Umbilical cord (tissue), 2 donors: Measurements from ENCODE around the gene UNC5C. TPM values are rescaled to one million over a fixed set of nuclear protein-coding genes. Genes with fewer than 3 reads are reported as not detected.
A peak's percentile ranks its signal among the peaks of the same experiment; 100 is the strongest.

Source experiments
- DNase-seq: peaks from one replicate; pipeline ENCODE4 v3.0.0-alpha.2; 2015; ENCODE audit warnings: low spot score
- total RNA-seq: library from RNA; depleted of rRNA; stranded (reverse); fragments of >200 nt; gene quantifications from one replicate; pipeline ENCODE4 v1.2.3, GENCODE V29; 2014; ENCODE audit warnings: low replicate concordance; ENCODE audit not compliant: insufficient read depth

The UNC5C gene
- total RNA-seq, 1 donor from 2014 or later, result 4.6 TPM

DNA sequence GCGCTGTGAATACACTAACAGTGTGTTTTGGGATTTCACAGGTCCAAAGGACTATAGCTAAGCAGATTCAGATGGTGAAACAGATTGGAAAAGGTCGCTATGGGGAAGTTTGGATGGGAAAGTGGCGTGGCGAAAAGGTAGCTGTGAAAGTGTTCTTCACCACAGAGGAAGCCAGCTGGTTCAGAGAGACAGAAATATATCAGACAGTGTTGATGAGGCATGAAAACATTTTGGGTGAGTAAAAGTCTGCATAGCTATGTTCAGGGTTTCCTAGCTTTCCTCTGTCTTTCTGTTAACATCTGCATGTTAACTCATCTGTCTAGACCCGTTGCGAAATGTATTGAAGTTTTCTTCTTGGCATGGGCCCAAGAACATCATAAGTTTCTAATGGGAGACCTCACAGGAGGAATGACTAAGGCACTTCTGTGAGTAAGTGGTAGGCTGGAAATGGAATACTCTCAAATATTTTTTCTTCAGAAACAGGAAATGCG, 418.9 kb downstream of the UNC5C start:
- DNase-seq, result peak; percentile 94

DNA sequence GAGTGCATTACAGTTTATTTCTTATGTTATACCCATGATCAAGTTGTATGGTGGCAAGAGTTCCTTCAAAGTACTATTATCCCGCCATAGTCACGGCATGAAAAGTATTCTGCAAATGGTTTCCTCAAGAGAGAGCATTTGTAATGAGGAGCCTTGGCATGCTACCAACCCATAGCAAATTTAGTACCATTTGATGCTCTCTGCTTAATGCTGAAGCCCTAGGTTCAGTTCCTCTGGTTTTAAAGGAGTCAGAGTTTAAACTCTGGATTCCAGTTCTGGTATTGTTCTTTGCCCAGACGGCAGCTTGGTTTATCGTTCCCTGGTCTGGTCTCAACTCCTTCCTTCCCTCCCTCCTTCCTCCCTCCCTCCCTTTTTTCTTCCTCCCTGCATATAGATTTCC, 419.7 kb downstream of the UNC5C start:
- DNase-seq, result no peak

DNA sequence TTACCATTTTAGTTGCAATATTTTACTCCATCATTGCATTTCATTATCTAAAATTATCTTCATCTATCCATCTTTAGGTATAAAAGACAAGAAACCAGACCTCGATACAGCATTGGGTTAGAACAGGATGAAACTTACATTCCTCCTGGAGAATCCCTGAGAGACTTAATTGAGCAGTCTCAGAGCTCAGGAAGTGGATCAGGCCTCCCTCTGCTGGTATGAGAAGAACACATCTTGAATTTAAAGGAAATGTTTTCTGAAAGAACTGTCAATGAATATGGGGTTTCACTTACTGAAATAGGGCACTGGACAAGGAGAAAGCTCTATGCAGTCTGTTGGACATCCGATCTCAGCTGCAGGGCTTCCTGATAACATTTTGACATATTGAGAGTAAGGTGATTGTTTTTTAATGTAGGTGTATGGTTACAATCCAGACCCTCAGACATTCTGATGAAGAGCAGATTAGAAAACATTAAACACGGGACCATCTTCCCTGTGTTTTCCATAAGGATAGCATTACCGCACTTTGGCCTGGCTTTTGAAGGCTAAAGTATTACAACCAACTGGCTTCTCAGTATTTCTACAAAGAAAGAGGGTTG, 423.8 kb downstream of the UNC5C start:
- peak; percentile 83 for DNase-seq

DNA sequence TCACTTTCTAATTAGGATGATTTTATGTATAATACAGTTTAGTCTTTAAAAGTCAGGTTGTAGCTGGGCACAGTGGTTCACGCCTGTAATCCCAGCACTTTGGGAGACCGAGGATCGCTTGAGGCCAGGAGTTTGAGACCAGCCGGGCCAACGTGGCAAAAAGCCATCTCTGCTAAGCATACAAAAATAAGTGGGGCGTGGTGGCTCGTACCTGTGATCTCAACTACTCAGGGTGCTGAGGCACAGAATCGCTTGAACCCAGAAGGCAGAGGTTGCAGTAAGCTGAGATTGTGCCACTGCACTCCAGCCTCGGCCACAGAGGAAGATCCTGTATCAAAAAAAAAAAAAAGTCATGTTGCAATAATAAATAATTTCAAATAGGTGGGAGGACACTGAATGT, 426.8 kb downstream of the UNC5C start:
- DNase-seq, result no peak

DNA sequence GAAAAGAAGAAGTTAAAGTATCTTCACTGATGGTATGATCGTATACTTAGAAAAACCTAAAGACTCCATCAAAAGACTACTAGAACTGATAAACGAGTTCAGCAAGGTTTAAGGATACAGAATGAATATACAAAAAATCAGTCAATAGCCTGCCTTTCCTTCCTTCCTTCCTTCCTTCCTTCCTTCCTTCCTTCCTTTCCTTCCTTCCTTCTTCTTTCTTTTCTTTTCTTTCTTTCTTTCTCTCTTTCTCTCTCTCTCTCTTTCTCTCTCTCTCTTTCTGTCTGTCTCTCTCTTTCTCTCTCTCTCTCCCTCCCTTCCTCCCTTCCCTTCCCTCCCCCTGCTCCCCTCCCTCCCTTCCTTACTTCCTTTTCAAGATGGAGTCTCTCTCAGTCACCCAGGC, 428.3 kb downstream of the UNC5C start:
- no peak for DNase-seq

DNA sequence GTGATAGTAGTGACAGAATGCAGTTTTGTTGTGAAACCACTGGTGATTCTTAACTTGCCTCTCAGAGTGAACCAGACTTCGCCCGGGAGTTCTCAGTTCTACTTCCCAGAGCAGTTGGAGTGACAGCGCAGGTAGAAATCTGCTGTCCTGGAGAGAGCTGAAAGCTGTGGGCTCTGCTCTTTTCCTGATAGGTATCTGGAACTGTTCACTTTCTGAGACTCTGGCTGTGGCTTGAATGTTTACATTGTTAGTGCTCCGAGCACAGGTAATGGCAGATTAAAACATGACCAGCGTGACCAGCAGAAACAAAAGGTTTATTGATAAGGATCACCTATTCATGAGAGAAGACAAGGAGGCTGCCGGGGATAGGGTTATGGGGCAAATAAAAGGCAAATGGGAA, 430.3 kb downstream of the UNC5C start:
- DNase-seq, result no peak

DNA sequence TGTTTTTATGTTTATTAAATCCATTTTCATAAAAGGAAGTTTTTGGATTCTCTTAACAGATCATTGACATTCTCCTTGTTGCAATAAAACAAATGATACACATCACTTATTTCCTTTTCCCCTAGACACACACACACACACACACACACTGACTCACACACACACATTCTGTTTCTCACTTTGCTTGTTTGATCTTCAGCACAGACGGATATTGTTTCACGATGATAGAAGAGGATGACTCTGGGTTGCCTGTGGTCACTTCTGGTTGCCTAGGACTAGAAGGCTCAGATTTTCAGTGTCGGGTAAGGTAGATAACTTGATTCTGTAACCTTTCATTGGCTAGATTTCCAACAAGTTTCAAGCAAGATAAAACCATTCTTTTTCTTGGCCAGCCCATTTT, 434.3 kb downstream of the UNC5C start:
- DNase-seq, result no peak
